Bronchial epithelial cell (primary cell): ENCODE data around the gene DCAF12. TPM values are rescaled to one million over a fixed set of nuclear protein-coding genes. Genes with fewer than 3 reads are reported as not detected.

ENCODE experiments used
- DNase-seq: peaks from one replicate; pipeline ENCODE4 v3.0.0-alpha.2; 2010; ENCODE audit warnings: low read depth
- FAIRE-seq: peaks from 2 replicates; lab custom pipeline; 2011; peaks lifted over from hg19 to GRCh38; lab: Jason Lieb, UNC
- H3K27me3 ChIP-seq: 2 replicates; pipeline ENCODE4 v1.5.1; 2011; ENCODE audit warnings: low read length; ENCODE audit not compliant: control insufficient read depth, insufficient read depth
- H3K36me3 ChIP-seq: 2 replicates; pipeline ENCODE4 v1.5.1; 2011; ENCODE audit warnings: low read length; ENCODE audit not compliant: control insufficient read depth, insufficient read depth
- H3K4me3 ChIP-seq: 2 replicates; pipeline ENCODE4 v1.5.1; 2011; ENCODE audit warnings: mild to moderate bottlenecking, low read depth, low read length, control low read depth
- total RNA-seq: library from RNA; depleted of rRNA; stranded (reverse); fragments of >200 nt; gene quantifications from 2 replicates; pipeline ENCODE4 v1.2.1, GENCODE V29; 2014
- TF ChIP-seq, protein P1 (sequence below): IDR thresholded peaks from 2 replicates; pipeline ENCODE4 v1.5.1; 2011; ENCODE audit warnings: mild to moderate bottlenecking, moderate library complexity, low read length, control low read depth, inconsistent platforms; ENCODE audit not compliant: insufficient read depth, severe bottlenecking

Gene DCAF12
- total RNA-seq, 1 donor from 2014 or later, result 15.3 TPM

DNA sequence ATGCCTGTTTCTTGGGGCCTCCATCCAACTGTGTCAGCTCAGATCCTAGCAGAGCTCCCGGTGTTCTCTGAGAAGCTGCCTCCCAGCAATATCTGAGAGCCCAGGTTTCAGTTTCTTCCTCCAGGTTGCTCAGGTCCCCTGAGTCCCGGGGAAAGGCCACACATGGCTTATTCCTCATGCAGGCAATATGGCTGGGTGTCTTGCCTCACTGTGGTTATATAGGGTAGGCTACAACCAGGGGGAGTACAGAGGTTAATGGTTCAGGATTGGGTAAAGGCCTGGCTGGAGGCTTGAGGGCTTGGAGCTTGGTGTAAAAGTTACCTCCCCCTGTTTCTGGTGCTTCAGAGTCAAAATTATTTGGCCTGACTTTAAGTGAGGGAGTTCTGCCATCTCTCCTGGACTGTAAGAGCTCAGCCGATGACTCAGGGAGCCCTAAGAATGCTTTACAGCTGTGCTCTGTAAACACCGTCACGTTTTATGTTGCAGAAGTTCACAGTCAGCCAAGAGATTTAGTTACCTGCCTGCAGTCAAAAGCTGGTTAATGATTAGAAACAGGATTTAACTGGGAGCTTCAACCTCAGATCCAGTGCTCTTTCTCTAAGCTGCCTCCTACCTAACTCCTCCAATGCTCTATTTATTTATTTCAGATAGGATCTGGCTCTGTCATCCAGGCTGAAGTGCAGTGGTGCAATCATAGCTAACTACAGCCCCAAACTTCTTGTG lies 53.5 kb downstream of the DCAF12 start:
- TF ChIP-seq, protein P1, sequence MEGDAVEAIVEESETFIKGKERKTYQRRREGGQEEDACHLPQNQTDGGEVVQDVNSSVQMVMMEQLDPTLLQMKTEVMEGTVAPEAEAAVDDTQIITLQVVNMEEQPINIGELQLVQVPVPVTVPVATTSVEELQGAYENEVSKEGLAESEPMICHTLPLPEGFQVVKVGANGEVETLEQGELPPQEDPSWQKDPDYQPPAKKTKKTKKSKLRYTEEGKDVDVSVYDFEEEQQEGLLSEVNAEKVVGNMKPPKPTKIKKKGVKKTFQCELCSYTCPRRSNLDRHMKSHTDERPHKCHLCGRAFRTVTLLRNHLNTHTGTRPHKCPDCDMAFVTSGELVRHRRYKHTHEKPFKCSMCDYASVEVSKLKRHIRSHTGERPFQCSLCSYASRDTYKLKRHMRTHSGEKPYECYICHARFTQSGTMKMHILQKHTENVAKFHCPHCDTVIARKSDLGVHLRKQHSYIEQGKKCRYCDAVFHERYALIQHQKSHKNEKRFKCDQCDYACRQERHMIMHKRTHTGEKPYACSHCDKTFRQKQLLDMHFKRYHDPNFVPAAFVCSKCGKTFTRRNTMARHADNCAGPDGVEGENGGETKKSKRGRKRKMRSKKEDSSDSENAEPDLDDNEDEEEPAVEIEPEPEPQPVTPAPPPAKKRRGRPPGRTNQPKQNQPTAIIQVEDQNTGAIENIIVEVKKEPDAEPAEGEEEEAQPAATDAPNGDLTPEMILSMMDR, result no peak
- H3K36me3 ChIP-seq, result no peaks in the 10 kb centered on the region
- peak; percentile 79 for FAIRE-seq
- H3K27me3 ChIP-seq, result no peaks in the 10 kb centered on the region
- peak; percentile 94 for DNase-seq
- H3K4me3 ChIP-seq, result no peak overlapping the region

DNA sequence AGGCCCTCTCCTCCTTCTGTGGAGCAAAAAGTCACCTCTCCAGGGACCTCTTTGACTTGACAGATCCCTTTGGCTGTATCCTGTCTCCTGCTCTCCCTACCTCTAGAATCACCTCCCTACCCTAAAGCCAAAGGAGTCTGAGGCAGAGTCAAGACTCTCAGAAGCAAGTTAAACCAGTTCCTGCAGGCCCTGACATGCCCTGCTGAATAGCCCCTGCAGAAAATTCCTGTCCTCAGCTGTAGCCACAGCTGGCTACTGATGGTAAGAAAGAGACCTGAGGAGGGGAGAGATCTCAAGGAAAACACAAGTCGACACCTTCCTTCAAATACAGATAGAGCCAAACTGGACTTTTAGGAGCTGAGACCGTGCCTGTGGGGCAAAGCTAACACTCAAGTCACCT lies 54.1 kb downstream of the DCAF12 start:
- no peaks in the 10 kb centered on the region for H3K27me3 ChIP-seq
- H3K36me3 ChIP-seq, result no peaks in the 10 kb centered on the region
- DNase-seq (peak; percentile 99), FAIRE-seq (peak; percentile 88)
- H3K4me3 ChIP-seq, result no peak overlapping the region
- TF ChIP-seq, protein P1, result no peak

DNA sequence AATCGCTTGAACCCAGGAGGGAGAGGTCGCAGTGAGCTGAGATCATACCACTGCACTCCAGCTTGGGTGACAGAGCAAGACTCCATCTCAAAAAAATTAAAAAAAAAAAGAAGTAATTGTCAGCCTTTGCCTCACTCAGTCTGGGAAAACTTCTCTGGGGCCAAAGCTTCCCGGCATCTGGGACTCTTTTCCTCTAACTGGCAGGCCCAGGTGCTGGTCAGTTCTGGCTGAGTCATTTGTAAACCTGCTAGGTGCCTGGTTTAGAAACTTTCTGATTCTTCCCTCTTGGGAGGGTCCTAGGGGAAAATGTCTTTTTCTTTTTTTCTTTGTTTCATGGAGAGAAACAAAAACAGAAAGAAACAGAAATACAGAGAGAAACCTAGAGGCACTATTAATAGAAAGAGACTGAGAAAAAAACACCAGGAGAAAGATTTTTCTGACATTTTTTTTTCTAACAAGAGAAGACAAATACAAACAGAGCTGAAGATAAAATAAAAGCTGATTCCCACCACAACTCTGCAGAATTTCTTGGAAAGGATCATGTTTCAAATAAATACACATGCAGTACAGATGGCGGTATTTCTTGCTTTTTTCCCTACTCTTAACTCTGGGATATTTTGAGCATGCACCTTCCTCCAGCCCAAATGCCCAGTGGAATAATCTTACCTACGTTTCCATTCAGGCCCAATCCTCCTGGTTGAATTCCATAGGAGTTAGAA lies 55.7 kb downstream of the DCAF12 start:
- peak; percentile 20 for DNase-seq
- no peaks in the 10 kb centered on the region for H3K36me3 ChIP-seq
- H3K27me3 ChIP-seq, result no peaks in the 10 kb centered on the region
- no peak for FAIRE-seq
- TF ChIP-seq, protein P1, result no peak
- H3K4me3 ChIP-seq, result no peak overlapping the region

GRCh38 chr9:34069831-34070230 lies 56.7 kb downstream of the DCAF12 start:
- FAIRE-seq, result no peak
- no peak overlapping the region for H3K4me3 ChIP-seq
- no peaks in the 10 kb centered on the region for H3K36me3 ChIP-seq
- peak; percentile 78 for DNase-seq
- TF ChIP-seq, protein P1, result no peak
- no peaks in the 10 kb centered on the region for H3K27me3 ChIP-seq

GRCh38 chr9:34065541-34065940 lies 61.0 kb downstream of the DCAF12 start:
- no peak overlapping the region for H3K4me3 ChIP-seq
- TF ChIP-seq, protein P1, result no peak
- H3K36me3 ChIP-seq, result no peaks in the 10 kb centered on the region
- FAIRE-seq (no peak), DNase-seq (no peak)
- H3K27me3 ChIP-seq, result no peaks in the 10 kb centered on the region
